Kidney capillary endothelial cell (primary cell): Measurements from ENCODE around the gene TBCD.
"Not testable (repeated sequence)": the region's sequence is repeated elsewhere in the genome, so short reads cannot be mapped to it uniquely, and the experiment has no call there.

Experiments used
- DNase-seq: peaks from one replicate; pipeline ENCODE4 v3.0.0-alpha.2; 2018; ENCODE audit warnings: low spot score

The TBCD gene

GRCh38 chr17:82974136-82974952, 222.5 kb downstream of the TBCD start:
- DNase-seq: no peak

- DNase-seq: no peak
These were observed 225.2 kb downstream of the TBCD start for GRCh38 chr17:82976982-82977488.

GRCh38 chr17:82977606-82978005, 225.7 kb downstream of the TBCD start:
- DNase-seq: no peak

GRCh38 chr17:82978765-82979349, 227.0 kb downstream of the TBCD start:
- no peak for DNase-seq

GRCh38 chr17:82979718-82980117, 227.9 kb downstream of the TBCD start:
- no peak for DNase-seq

- no peak for DNase-seq
These were observed 228.8 kb downstream of the TBCD start for GRCh38 chr17:82980632-82981031.

GRCh38 chr17:82981141-82981730, 229.4 kb downstream of the TBCD start:
- no peak for DNase-seq

GRCh38 chr17:82983510-82984248, 231.8 kb downstream of the TBCD start:
- DNase-seq: no peak

GRCh38 chr17:82984249-82984617, 232.4 kb downstream of the TBCD start:
- not testable (repeated sequence) for DNase-seq

GRCh38 chr17:82984751-82985427, 233.0 kb downstream of the TBCD start:
- no peak for DNase-seq

- no peak for DNase-seq
These were observed 233.6 kb downstream of the TBCD start for GRCh38 chr17:82985428-82985805.

- DNase-seq: peak; percentile 21
These were observed 234.1 kb downstream of the TBCD start for GRCh38 chr17:82985973-82986372.

GRCh38 chr17:82989051-82989450, 237.2 kb downstream of the TBCD start:
- not testable (repeated sequence) for DNase-seq

- no peak for DNase-seq
These were observed 238.0 kb downstream of the TBCD start for GRCh38 chr17:82989881-82990280.

- DNase-seq: no peak
These were observed 241.1 kb downstream of the TBCD start for GRCh38 chr17:82993005-82993404.
